Psoas muscle (tissue), 8 donors: Measurements from ENCODE around the gene BCL11A. TPM values are rescaled to one million over a fixed set of nuclear protein-coding genes. Genes with fewer than 3 reads are reported as not detected.

Experiments
- ATAC-seq, 4 donors: fragments of 200-7000 bp; cut with Tn5 transposase; one replicate each; pipeline ENCODE4 v1.9.1; 2020; ENCODE audit warnings: moderate library complexity in 3 of 4, mild to moderate bottlenecking in 2 of 4
- DNase-seq, 2 donors: peaks; one replicate each; pipeline ENCODE4 v3.0.0-alpha.2; 2020
- H3K27ac ChIP-seq: fragments of 200-600 bp; one replicate; pipeline ENCODE4 v1.8.0; 2022
- H3K27me3 ChIP-seq, 3 donors: fragments of 200-600 bp in 1 of 3; one replicate each; pipeline versions ENCODE4 v1.6.1 to v1.8.0; 2013 to 2022; ENCODE audit warnings: low read length in 2 of 3, mild to moderate bottlenecking in 2 of 3, moderate library complexity in 1 of 3; ENCODE audit not compliant: insufficient read depth in 3 of 3
- H3K36me3 ChIP-seq, 2 donors: fragments of 200-600 bp in 1 of 2; one replicate each; pipeline versions ENCODE4 v1.6.1 to v1.8.0; 2013 to 2022; ENCODE audit warnings: low read depth in 1 of 2, mild to moderate bottlenecking in 1 of 2, moderate library complexity in 1 of 2; ENCODE audit not compliant: insufficient read depth in 1 of 2
- H3K4me1 ChIP-seq: fragments of 200-600 bp; one replicate; pipeline ENCODE4 v1.8.0; 2022
- H3K4me3 ChIP-seq: fragments of 200-600 bp; one replicate; pipeline ENCODE4 v1.8.0; 2022; ENCODE audit warnings: mild to moderate bottlenecking
- H3K9me3 ChIP-seq: fragments of 200-600 bp; one replicate; pipeline ENCODE4 v1.8.0; 2022
- WGBS, 3 donors: extraction: QIAGEN DNeasy Blood & Tissue Kit; methylation state at CpG; one replicate each; pipeline versions ENCODE4 v1.1.6 to v1.1.7; 2013; 5-methylcytosine and 5-hydroxymethylcytosine counted together
- intact Hi-C, 2 donors: fragments of 100-400 bp; cut with DNase I; formaldehyde crosslinking; loops; one replicate each; pipeline versions ENCODE4 v1.11.0 to v1.14.2; 2022
- polyA plus RNA-seq, 3 donors: library from polyadenylated mRNA; stranded (reverse); fragments of 200-250 nt; gene quantifications; one replicate each; pipeline ENCODE4 v1.2.3, GENCODE V29; 2013
- total RNA-seq, 4 donors: library from RNA; stranded (reverse); fragmentation: NEBNext Ultra II Directional in 2 of 4; extraction: Animal tissue kit (Norgen Biotek cat#: 25700) in 2 of 4; gene quantifications; one replicate each; pipeline versions ENCODE4 v1.2.1 to v1.2.4, GENCODE V29; 2021 to 2023
- TF ChIP-seq, protein P1 (sequence below): fragments of 200-600 bp; IDR thresholded peaks from one replicate; pipeline ENCODE4 v1.8.0; 2022; ENCODE audit warnings: antibody characterized with exemption
- donor health status: healthy with polysubstance abuse.
- donor health status: DM: no; HTN: no; CAD: no; lungs with moderate emphysema.
- donor health status: Bipolar disorder and iron deficiency.
- donor health status: healthy.
- donor health status: DM: yes; HTN: yes; CAD: no.
- donor health status: DM: no; HTN: no; CAD: no.
- donor health status: DM: no; HTN: no; CAD: no.
- donor health status: DM: yes; HTN: yes; CAD: no.

BCL11A gene
- total and polyA plus RNA-seq, 7 donors = 0.01 to 0.66 (median 0.39) TPM; not detected in 1

DNA sequence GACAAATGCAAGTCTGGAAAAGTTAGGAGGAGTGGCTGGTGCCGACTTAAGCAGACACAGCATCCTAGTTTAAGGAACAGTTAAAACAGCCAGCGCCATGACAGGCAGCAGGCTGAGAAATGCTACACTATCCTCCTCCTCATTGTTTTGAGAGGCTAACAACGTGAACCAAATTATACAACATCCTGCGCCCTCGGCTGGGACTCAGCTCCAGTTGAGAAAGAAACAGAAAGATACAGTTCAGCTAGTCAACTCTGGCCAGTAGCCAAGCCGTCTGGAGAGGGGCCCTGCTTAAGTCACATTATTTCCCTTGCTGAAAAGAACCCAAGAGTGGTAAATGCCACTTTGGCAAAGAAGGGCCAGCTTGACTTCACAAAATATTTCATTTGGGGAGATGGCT lies 90.2 kb downstream of the BCL11A start:
- Histone ChIP-seq H3K4me1 (no peaks in the 10 kb centered on the region), H3K27me3 (no peaks in the 10 kb centered on the region), H3K27ac (no peak overlapping the region), H3K4me3 (no peak overlapping the region), H3K36me3 (no peaks in the 10 kb centered on the region), H3K9me3 (no peaks in the 10 kb centered on the region)
- DNase-seq (no peak), ATAC-seq (no peak)
- WGBS, 3 donors = 23 to 32% (median 24%) methylated on average over 6 of the region's 6 CpGs
- TF ChIP-seq, protein P1, sequence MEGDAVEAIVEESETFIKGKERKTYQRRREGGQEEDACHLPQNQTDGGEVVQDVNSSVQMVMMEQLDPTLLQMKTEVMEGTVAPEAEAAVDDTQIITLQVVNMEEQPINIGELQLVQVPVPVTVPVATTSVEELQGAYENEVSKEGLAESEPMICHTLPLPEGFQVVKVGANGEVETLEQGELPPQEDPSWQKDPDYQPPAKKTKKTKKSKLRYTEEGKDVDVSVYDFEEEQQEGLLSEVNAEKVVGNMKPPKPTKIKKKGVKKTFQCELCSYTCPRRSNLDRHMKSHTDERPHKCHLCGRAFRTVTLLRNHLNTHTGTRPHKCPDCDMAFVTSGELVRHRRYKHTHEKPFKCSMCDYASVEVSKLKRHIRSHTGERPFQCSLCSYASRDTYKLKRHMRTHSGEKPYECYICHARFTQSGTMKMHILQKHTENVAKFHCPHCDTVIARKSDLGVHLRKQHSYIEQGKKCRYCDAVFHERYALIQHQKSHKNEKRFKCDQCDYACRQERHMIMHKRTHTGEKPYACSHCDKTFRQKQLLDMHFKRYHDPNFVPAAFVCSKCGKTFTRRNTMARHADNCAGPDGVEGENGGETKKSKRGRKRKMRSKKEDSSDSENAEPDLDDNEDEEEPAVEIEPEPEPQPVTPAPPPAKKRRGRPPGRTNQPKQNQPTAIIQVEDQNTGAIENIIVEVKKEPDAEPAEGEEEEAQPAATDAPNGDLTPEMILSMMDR = no peak
- intact Hi-C loops = no loop called here

DNA sequence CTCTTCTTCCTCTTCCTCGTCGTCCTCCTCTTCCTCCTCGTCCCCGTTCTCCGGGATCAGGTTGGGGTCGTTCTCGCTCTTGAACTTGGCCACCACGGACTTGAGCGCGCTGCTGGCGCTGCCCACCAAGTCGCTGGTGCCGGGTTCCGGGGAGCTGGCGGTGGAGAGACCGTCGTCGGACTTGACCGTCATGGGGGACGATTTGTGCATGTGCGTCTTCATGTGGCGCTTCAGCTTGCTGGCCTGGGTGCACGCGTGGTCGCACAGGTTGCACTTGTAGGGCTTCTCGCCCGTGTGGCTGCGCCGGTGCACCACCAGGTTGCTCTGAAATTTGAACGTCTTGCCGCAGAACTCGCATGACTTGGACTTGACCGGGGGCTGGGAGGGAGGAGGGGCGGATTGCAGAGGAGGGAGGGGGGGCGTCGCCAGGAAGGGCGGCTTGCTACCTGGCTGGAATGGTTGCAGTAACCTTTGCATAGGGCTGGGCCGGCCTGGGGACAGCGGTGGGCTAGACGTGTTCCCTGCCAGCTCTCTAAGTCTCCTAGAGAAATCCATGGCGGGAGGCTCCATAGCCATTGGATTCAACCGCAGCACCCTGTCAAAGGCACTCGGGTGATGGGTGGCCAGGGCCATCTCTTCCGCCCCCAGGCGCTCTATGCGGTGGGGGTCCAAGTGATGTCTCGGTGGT lies 91.9 kb downstream of the BCL11A start:
- no peak for DNase-seq
- ATAC-seq = no peak
- Histone ChIP-seq H3K27me3 (no peaks in the 10 kb centered on the region), H3K4me1 (no peaks in the 10 kb centered on the region), H3K27ac (no peak overlapping the region), H3K9me3 (no peaks in the 10 kb centered on the region), H3K36me3 (no peaks in the 10 kb centered on the region), H3K4me3 (no peak overlapping the region)
- intact Hi-C loops = no loop called here
- TF ChIP-seq, protein P1 = no peak
- 97 to 98% (median 98%) methylated on average over 45 to 47 of the region's 47 CpGs for whole genome bisulfite sequencing, 3 donors

DNA sequence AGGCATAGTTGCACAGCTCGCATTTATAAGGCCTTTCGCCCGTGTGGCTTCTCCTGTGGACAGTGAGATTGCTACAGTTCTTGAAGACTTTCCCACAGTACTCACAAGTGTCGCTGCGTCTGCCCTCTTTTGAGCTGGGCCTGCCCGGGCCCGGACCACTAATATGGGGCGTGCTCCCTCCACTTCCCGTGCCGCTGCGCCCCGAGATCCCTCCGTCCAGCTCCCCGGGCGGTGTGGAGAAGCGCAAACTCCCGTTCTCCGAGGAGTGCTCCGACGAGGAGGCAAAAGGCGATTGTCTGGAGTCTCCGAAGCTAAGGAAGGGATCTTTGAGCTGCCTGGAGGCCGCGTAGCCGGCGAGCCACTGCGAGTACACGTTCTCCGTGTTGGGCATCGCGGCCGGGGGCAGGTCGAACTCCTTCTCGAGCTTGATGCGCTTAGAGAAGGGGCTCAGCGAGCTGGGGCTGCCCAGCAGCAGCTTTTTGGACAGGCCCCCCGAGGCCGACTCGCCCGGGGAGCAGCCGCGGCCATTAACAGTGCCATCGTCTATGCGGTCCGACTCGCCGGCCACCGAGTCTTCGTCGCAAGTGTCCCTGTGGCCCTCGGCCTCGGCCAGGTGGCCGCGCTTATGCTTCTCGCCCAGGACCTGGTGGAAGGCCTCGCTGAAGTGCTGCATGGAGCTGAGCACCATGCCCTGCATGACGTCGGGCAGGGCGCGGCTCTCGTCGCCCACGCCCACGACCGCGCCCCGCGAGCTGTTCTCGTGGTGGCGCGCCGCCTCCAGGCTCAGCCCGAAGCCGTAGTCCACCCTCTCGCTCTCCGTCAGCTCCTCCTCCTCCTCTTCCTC lies 92.7 kb downstream of the BCL11A start:
- TF ChIP-seq, protein P1 = no peak
- intact Hi-C loops = no loop called here

DNA sequence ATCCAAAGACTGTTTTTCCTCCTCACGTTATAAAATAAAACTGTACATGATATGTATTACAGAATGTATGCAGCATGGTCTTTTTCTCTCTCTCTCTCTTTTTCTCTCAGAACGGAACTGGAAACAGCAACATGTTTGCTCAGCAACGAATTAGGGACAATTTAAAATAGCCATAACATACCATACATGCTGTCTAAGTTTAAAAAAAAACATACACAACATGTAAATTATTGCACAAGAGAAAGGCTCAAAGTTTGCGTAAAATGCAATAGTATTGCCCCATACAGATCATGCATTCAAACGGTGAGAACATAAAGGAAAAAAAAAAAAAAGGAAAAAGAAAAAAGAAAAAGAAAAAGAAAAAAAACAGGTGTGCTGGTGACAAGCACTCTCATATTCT lies 93.6 kb downstream of the BCL11A start:
- intact Hi-C loops = no loop called here
- no peaks in the 10 kb centered on the region for H3K4me1 ChIP-seq
- no peak overlapping the region for H3K27ac ChIP-seq
- ATAC-seq = no peak
- no peak for DNase-seq
- no peak overlapping the region for H3K4me3 ChIP-seq
- H3K27me3 ChIP-seq = no peaks in the 10 kb centered on the region
- no peaks in the 10 kb centered on the region for H3K9me3 ChIP-seq
- no peaks in the 10 kb centered on the region for H3K36me3 ChIP-seq
- 67 to 73% (median 71%) methylated on average over 5 of the region's 5 CpGs for WGBS, 3 donors
- TF ChIP-seq, protein P1 = no peak

More for the DNA sequence above, 92.7 kb downstream of the BCL11A start:
- no peak for DNase-seq
- WGBS, 3 donors = 96% methylated on average over 57 to 76 of the region's 76 CpGs
- Histone ChIP-seq H3K27ac (no peak overlapping the region), H3K36me3 (no peaks in the 10 kb centered on the region), H3K4me3 (no peak overlapping the region), H3K4me1 (no peaks in the 10 kb centered on the region), H3K9me3 (no peaks in the 10 kb centered on the region), H3K27me3 (no peaks in the 10 kb centered on the region)
- no peak for ATAC-seq
